HG03196 (cell line): ENCODE data around the gene ERCC8.
"Not testable (repeated sequence)": the region's sequence is repeated elsewhere in the genome, so short reads cannot be mapped to it uniquely, and the experiment has no call there.

Experiments
- ATAC-seq: cut with Tn5 transposase; IDR thresholded peaks from one replicate; pipeline ENCODE4 v1.9.1; 2021; ENCODE audit not compliant: unreplicated experiment

The ERCC8 gene

GRCh38 chr5:60944904-60945812 lies at the start of gene ERCC8, which contains the start of gene NDUFAF2:
TSS of gene ERCC8 (minus strand) at chr5:60945070. CDS start at chr5:60945008, 62 bp downstream.
TSS of gene NDUFAF2 (plus strand) at chr5:60945205. CDS start at chr5:60945256, 51 bp downstream.
- peak; percentile 99 for ATAC-seq

- no peak for ATAC-seq
Observed at GRCh38 chr5:60993875-60994571, 49.2 kb upstream of the ERCC8 start.

GRCh38 chr5:60993425-60993824 lies 48.6 kb upstream of the ERCC8 start:
- ATAC-seq = no peak

GRCh38 chr5:60992871-60993270 lies 48.0 kb upstream of the ERCC8 start:
- no peak for ATAC-seq

- ATAC-seq = no peak
Observed at GRCh38 chr5:60989790-60990189, 44.9 kb upstream of the ERCC8 start.

- not testable (repeated sequence) for ATAC-seq
Observed at GRCh38 chr5:60982127-60982526, 37.3 kb upstream of the ERCC8 start.

- no peak for ATAC-seq
Observed at GRCh38 chr5:60980511-60980910, 35.6 kb upstream of the ERCC8 start.

GRCh38 chr5:60978968-60979367 lies 34.1 kb upstream of the ERCC8 start:
- no peak for ATAC-seq

GRCh38 chr5:60977956-60978737 lies 33.3 kb upstream of the ERCC8 start:
- ATAC-seq = no peak

GRCh38 chr5:60972231-60972630 lies 27.4 kb upstream of the ERCC8 start:
- no peak for ATAC-seq

- no peak for ATAC-seq
Observed at GRCh38 chr5:60961685-60962084, 16.8 kb upstream of the ERCC8 start.

- no peak for ATAC-seq
Observed at GRCh38 chr5:60960591-60960990, 15.7 kb upstream of the ERCC8 start.

- ATAC-seq = no peak
Observed at GRCh38 chr5:60959156-60959555, 14.3 kb upstream of the ERCC8 start.

- no peak for ATAC-seq
Observed at GRCh38 chr5:60958712-60959111, 13.8 kb upstream of the ERCC8 start.

- no peak for ATAC-seq
Observed at GRCh38 chr5:60958088-60958487, 13.2 kb upstream of the ERCC8 start.

- ATAC-seq = no peak
Observed at GRCh38 chr5:60955239-60955638, 10.4 kb upstream of the ERCC8 start.

- ATAC-seq = no peak
Observed at GRCh38 chr5:60948738-60949137, 3.9 kb upstream of the ERCC8 start.

- ATAC-seq = peak; percentile 31
Observed at GRCh38 chr5:60945813-60946187, 930 bp upstream of the ERCC8 start.

- no peak for ATAC-seq
Observed at GRCh38 chr5:60943624-60944023, 1.2 kb downstream of the ERCC8 start.

- no peak for ATAC-seq
Observed at GRCh38 chr5:60929024-60929423, 15.8 kb downstream of the ERCC8 start.

GRCh38 chr5:60927450-60927849 lies 17.4 kb downstream of the ERCC8 start:
- ATAC-seq = no peak
